C4-2B (cell line): ENCODE measurements around the gene AVPI1.

Experiments
- ZFX ChIP-seq: fragments of 450-650 bp; IDR thresholded peaks from 2 replicates; pipeline ENCODE4 v1.6.1; 2017
- TF ChIP-seq, protein P1 (sequence below): fragments of 450-650 bp; conservative IDR thresholded peaks from 2 replicates; pipeline ENCODE4 v1.5.1; 2017; ENCODE audit warnings: mild to moderate bottlenecking

DNA sequence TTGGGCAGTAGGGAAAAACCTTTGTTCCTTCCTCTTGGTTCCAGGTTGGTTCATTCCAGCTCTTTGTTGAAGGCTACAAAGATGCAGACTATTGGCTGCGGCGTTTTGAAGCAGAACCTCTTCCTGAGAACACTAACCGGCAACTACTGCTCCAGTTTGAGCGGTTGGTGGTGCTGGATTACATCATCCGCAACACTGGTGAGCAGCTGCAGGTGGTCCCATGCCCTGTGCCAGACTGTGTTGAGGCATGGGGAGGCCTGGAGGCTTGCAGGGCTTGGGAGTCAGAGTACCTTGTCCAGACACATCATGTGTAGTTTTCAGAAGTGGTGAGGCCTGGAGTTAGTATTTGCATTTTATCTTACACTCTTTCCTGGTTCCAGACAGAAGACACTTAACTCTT is 30.3 kb downstream of the AVPI1 start:
- TF ChIP-seq, protein P1, sequence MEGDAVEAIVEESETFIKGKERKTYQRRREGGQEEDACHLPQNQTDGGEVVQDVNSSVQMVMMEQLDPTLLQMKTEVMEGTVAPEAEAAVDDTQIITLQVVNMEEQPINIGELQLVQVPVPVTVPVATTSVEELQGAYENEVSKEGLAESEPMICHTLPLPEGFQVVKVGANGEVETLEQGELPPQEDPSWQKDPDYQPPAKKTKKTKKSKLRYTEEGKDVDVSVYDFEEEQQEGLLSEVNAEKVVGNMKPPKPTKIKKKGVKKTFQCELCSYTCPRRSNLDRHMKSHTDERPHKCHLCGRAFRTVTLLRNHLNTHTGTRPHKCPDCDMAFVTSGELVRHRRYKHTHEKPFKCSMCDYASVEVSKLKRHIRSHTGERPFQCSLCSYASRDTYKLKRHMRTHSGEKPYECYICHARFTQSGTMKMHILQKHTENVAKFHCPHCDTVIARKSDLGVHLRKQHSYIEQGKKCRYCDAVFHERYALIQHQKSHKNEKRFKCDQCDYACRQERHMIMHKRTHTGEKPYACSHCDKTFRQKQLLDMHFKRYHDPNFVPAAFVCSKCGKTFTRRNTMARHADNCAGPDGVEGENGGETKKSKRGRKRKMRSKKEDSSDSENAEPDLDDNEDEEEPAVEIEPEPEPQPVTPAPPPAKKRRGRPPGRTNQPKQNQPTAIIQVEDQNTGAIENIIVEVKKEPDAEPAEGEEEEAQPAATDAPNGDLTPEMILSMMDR: no peak
- TF ChIP-seq ZFX: no peak
